Measurements from ENCODE around the gene CCDC152.

DNA sequence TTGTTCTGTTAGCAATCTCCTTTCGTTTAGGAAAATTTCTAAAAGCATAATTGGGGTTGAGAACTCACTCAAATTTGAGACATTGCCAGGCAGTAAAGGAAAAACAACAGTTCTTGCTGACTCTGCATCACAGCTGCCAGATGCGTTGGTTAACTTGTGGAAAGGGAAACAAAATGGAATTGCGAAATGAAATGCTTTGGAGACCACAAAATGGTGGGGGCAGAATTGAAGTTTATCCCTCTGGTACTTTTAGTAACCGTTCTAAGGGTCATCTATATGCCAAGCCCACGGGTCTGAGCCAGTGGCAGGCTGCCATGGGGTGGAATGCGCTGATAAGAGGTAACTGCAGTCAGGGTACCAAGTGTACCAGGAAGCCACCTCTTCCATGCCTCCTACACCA lies 83.7 kb downstream of the CCDC152 start:
- TF ChIP-seq POLR2A (IDR thresholded peaks at IDR 0.05): no peak
- TF ChIP-seq, protein P1, sequence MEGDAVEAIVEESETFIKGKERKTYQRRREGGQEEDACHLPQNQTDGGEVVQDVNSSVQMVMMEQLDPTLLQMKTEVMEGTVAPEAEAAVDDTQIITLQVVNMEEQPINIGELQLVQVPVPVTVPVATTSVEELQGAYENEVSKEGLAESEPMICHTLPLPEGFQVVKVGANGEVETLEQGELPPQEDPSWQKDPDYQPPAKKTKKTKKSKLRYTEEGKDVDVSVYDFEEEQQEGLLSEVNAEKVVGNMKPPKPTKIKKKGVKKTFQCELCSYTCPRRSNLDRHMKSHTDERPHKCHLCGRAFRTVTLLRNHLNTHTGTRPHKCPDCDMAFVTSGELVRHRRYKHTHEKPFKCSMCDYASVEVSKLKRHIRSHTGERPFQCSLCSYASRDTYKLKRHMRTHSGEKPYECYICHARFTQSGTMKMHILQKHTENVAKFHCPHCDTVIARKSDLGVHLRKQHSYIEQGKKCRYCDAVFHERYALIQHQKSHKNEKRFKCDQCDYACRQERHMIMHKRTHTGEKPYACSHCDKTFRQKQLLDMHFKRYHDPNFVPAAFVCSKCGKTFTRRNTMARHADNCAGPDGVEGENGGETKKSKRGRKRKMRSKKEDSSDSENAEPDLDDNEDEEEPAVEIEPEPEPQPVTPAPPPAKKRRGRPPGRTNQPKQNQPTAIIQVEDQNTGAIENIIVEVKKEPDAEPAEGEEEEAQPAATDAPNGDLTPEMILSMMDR (IDR thresholded peaks at IDR 0.05): no peak
